GM12891 (cell line): ENCODE data around the gene CEP104.

ENCODE experiments used
- POLR2A ChIP-seq: IDR thresholded peaks from 2 replicates; pipeline ENCODE4 v1.6.1; 2011; ENCODE audit warnings: low read depth, low read length, control low read depth
- POLR2AphosphoS5 ChIP-seq: IDR thresholded peaks from 2 replicates; pipeline ENCODE4 v1.6.1; 2011; ENCODE audit warnings: low read depth, low read length, control low read depth
- TAF1 ChIP-seq: IDR thresholded peaks from 2 replicates; pipeline ENCODE4 v1.6.1; 2011; ENCODE audit warnings: low read depth, low read length, control low read depth

GRCh38 chr1:3824650-3825049 is 32.4 kb downstream of the CEP104 start:
- TF ChIP-seq TAF1 = no peak
- no peak for TF ChIP-seq POLR2AphosphoS5
- TF ChIP-seq POLR2A = no peak
